GM21367 (cell line): Measurements from ENCODE around the gene TAAR9.

ENCODE experiments used
- ATAC-seq: cut with Tn5 transposase; IDR thresholded peaks from one replicate; pipeline ENCODE4 v1.9.1; 2021; ENCODE audit not compliant: unreplicated experiment

Gene TAAR9

GRCh38 chr6:132584698-132585097, 46.6 kb downstream of the TAAR9 start:
- ATAC-seq = no peak

DNA sequence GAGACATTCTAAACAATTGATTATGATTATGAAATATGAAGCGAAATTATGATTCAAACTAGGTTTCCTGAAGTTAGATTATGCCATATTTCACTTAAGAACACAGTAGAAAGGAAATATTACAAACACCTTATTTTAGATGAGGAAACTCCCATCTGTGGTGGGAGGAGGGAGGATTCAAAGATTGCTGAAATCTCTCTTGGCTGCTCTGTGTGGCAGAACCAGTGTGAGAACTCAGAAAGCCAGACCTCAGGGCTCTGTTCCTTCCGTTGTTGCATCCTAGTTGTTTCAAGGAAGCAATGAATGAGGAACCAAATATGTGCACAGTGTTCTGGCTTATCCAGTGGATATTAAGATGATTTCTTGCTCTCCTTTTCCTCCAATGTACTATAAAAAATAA, 49.3 kb downstream of the TAAR9 start:
- no peak for ATAC-seq
